Colonic mucosa (tissue), 4 donors: ENCODE data around the gene PET117. TPM values are rescaled to one million over a fixed set of nuclear protein-coding genes. Genes with fewer than 3 reads are reported as not detected.
A peak's percentile ranks its signal among the peaks of the same experiment; 100 is the strongest.

Source experiments
- DNase-seq: peaks from one replicate; pipeline ENCODE4 v3.0.0-alpha.2; 2020
- H3K27ac ChIP-seq: fragments of 200-600 bp; one replicate; pipeline ENCODE4 v1.8.0; 2021
- H3K27me3 ChIP-seq: fragments of 200-600 bp; one replicate; pipeline ENCODE4 v1.8.0; 2021
- H3K36me3 ChIP-seq: fragments of 200-600 bp; one replicate; pipeline ENCODE4 v1.8.0; 2021
- H3K4me1 ChIP-seq: fragments of 200-600 bp; one replicate; pipeline ENCODE4 v1.8.0; 2021; ENCODE audit warnings: mild to moderate bottlenecking
- H3K4me3 ChIP-seq: fragments of 200-600 bp; one replicate; pipeline ENCODE4 v1.8.0; 2021
- H3K9ac ChIP-seq, 2 donors: one replicate each; pipeline ENCODE4 v1.7.0; 2013; ENCODE audit warnings: control low read depth in 2 of 2, low read depth in 2 of 2, low read length in 2 of 2
- H3K9me3 ChIP-seq: fragments of 200-600 bp; one replicate; pipeline ENCODE4 v1.8.0; 2021
- intact Hi-C: fragments of 100-400 bp; cut with DNase I; formaldehyde crosslinking; loops from one replicate; pipeline ENCODE4 v1.14.1; 2022
- total RNA-seq, 2 donors: library from RNA; stranded (reverse); fragmentation: NEBNext Ultra II Directional in 1 of 2; extraction: Animal tissue kit (Norgen Biotek cat#: 25700) in 1 of 2; gene quantifications; one replicate each; pipeline ENCODE4 v1.2.1, GENCODE V29; 2021
- TF ChIP-seq, protein P1 (sequence below): fragments of 200-600 bp; IDR thresholded peaks from one replicate; pipeline ENCODE4 v1.8.0; 2022; ENCODE audit warnings: antibody characterized with exemption, mild to moderate bottlenecking
- donor health status: healthy.
- donor health status: DM: no; HTN: no; CAD: no.
- donor health status: DM: no; HTN: no; CAD: no.

Gene PET117
- total RNA-seq, 2 donors from 2014 or later, result 16.2 to 17.5 TPM

DNA sequence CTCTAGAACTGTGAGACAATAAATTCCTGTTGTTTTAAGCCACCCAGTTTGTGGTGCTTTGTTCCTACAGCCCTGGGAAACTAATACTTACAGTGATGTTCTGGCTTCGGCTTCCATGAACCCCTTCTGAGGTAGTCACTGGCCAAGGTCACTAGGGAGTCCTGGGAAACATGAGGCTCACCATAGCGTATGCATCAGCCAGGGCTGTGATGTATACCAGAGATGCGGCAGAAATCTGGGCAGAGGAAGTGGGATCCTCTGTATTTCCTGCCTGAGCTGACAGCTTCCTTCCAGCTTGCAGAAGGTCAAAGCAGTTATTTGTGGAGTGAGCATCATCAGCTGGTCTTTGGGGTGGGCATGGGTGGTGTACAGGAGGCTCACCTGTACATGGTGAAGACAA lies 27.9 kb downstream of the PET117 start:
- Histone ChIP-seq H3K36me3 (no peaks in the 10 kb centered on the region), H3K4me1 (peaks cover 13% of the 10 kb centered on the region), H3K27ac (no peak overlapping the region), H3K4me3 (no peak overlapping the region), H3K9me3 (no peaks in the 10 kb centered on the region), H3K9ac (no peak overlapping the region), H3K27me3 (no peaks in the 10 kb centered on the region)
- DNase-seq, result no peak
- intact Hi-C loops, result no loop called here
- TF ChIP-seq, protein P1, sequence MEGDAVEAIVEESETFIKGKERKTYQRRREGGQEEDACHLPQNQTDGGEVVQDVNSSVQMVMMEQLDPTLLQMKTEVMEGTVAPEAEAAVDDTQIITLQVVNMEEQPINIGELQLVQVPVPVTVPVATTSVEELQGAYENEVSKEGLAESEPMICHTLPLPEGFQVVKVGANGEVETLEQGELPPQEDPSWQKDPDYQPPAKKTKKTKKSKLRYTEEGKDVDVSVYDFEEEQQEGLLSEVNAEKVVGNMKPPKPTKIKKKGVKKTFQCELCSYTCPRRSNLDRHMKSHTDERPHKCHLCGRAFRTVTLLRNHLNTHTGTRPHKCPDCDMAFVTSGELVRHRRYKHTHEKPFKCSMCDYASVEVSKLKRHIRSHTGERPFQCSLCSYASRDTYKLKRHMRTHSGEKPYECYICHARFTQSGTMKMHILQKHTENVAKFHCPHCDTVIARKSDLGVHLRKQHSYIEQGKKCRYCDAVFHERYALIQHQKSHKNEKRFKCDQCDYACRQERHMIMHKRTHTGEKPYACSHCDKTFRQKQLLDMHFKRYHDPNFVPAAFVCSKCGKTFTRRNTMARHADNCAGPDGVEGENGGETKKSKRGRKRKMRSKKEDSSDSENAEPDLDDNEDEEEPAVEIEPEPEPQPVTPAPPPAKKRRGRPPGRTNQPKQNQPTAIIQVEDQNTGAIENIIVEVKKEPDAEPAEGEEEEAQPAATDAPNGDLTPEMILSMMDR, result no peak

DNA sequence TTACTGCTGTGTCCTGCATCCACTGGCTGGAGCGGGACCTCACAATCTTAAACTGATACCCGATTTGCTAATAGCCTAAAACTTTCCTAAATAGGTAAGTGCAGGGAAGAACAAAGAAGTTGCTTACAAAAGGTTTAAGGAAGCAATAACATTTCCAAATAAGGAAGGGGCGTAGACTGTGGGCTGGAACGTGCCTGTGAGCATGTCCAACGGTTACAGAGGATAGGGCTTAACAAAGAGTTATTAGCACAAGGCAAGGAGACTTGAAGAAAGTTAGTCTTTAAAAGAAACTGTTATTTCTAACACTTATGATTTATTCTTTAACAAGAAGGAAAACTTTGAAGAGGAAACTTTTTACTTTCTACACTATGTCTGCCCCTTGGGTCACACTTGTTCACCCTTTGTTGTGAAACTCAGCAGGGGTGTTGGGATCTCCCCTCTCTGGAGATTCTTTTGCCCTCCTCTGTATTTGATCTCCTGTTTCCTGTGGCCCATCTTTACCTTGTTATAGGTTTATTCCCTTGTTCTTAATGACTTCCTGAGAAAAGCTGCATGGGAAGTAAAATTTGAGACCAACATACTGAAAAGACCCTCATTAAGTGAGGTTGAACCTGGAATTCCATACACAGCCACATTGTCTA lies 28.7 kb downstream of the PET117 start:
- intact Hi-C loops, result no loop called here
- Histone ChIP-seq H3K4me3 (no peak overlapping the region), H3K4me1 (peaks cover 13% of the 10 kb centered on the region), H3K9me3 (no peaks in the 10 kb centered on the region), H3K36me3 (no peaks in the 10 kb centered on the region), H3K27me3 (no peaks in the 10 kb centered on the region), H3K9ac (no peak overlapping the region), H3K27ac (peak overlapping the region; percentile 28)
- DNase-seq, result peak; percentile 65
- TF ChIP-seq, protein P1, result no peak

DNA sequence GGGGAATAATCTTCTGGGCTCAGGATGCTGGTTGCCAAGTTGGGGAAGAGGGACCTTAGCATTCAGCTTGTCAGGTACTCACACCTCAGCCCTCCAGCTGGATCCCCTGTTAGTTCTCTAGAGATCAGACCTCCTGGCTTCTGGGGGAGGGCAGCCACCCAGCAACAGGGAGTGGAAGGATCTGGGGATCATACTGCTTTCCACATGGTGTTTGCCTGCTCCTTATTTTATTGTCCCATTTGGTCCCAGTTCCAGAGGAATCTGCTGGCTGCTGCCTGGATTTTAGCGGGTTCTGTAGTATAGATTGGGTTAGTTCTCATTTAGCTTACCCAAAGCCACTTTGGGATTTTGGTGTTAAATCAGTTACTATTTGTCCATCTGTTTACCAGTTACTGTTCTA lies 29.3 kb downstream of the PET117 start:
- no peaks in the 10 kb centered on the region for H3K9me3 ChIP-seq
- DNase-seq, result no peak
- peak overlapping the region; percentile 28 for H3K27ac ChIP-seq
- H3K4me1 ChIP-seq, result peaks cover 13% of the 10 kb centered on the region
- no peaks in the 10 kb centered on the region for H3K36me3 ChIP-seq
- no peak overlapping the region for H3K4me3 ChIP-seq
- TF ChIP-seq, protein P1, result no peak
- no peak overlapping the region for H3K9ac ChIP-seq
- intact Hi-C loops, result no loop called here
- no peaks in the 10 kb centered on the region for H3K27me3 ChIP-seq

DNA sequence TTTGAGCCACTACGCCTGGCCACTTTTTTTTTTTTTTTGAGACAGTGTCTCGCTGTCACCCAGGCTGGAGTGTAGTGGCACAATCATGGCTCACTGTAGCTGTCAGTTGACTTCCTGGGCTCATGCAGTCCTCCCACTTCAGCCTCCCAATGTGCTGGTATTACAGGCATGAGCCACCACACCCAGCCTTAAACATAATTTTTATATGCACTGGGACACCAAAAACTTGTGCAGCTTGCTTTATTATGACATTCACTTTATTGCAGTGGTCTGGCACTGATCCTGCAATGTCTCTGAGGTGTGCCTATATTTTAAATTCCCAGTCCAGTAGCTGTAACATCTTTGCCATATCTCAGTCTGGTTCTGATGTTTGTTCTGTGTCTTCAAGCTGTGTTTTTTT lies 34.7 kb downstream of the PET117 start:
- peak; percentile 60 for DNase-seq
- Histone ChIP-seq H3K9me3 (no peaks in the 10 kb centered on the region), H3K27me3 (no peaks in the 10 kb centered on the region), H3K36me3 (no peaks in the 10 kb centered on the region), H3K4me1 (no peaks in the 10 kb centered on the region), H3K4me3 (no peak overlapping the region), H3K9ac (no peak overlapping the region), H3K27ac (no peak overlapping the region)
- TF ChIP-seq, protein P1, result no peak
- intact Hi-C loops, result no loop called here

DNA sequence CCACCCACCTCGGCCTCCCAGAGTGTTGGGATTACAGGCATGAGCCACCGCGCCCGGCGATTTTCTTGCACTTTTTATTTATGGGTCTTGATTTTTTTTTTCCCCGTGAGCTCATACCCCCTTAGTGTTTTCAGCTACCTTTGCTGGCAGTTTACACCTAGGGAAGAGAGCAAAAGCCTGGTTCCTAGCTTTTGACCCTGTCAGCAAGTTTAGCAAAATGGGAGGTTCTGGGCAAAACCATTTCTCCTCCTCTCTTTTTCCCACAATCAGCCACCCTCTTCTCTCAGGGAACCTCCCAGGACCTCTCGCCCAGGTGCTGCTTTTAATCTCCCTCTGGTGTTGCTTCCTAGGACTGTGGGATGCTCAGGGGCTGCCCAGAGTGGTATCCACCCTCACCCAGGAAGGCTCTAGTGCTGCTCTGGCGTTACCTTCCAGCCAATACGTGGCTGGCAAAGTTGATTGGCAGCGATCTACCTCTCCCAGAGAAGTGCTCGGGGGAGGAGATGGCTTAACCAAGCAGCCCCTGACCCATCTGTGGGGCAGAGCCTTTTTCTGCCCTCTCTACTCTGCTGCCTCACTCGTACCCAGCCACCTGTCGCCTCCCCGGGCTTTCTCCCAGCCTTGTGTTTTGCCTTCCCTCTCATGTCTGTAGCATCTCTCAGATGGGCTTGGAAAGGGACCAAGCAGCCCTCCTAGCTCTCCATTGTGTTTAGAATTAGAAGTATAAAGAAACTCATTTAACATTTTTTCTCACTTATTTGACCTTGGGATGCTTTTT lies 37.4 kb downstream of the PET117 start:
- H3K36me3 ChIP-seq, result no peaks in the 10 kb centered on the region
- H3K4me3 ChIP-seq, result no peak overlapping the region
- no peak for DNase-seq
- H3K27me3 ChIP-seq, result no peaks in the 10 kb centered on the region
- intact Hi-C loops, result no loop called here
- no peaks in the 10 kb centered on the region for H3K9me3 ChIP-seq
- TF ChIP-seq, protein P1, result no peak
- no peak overlapping the region for H3K9ac ChIP-seq
- no peaks in the 10 kb centered on the region for H3K4me1 ChIP-seq
- no peak overlapping the region for H3K27ac ChIP-seq
